ENCODE measurements around the gene GDPD4. TPM values are rescaled to one million over a fixed set of nuclear protein-coding genes. Genes with fewer than 3 reads are reported as not detected.

GDPD4 gene
- total and polyA plus RNA-seq, 10 of the 15 experiments (the other 5 are each of a cell fraction or from before 2014, with no cell fraction given), result 0.23 TPM; not detected in 9

DNA sequence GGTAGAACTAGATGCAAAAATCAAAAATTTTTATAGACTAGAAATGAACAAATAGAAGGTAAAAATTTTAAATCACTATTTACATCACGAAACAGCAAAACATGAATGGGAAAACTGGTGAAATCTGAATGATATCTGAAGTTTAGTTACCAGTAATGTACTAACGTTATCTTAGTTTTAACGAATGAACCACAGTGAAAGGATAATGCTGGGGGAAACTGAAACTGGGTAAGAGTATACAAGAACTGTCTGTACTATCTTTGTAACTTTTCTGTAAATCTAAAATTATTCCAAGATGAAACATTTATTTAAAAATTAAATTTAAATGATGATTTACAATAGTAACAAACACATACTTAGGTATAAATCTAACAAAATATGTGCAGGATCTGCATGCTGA lies 7.4 kb downstream of the GDPD4 start:
- ChIA-PET RAD21 (ENCODE audit: unreplicated experiment) (no interaction called here), SMC1A (ENCODE audit: uncharacterized antibody, unreplicated experiment) (no interaction called here), CTCF (interaction anchor here (1.9 kb wide), 1 partner anchor 254 kb away, joined by 7 read pairs; no protein-coding TSS in a partner anchor), POLR2A (interaction anchor here (0.8 kb wide), 1 partner anchor 97 kb away, joined by 6 read pairs; no protein-coding TSS in a partner anchor)
- Histone ChIP-seq H4K20me1 (ENCODE audit: control insufficient read depth, insufficient read depth) (no peaks in the 10 kb centered on the region), H3K27me3 (replicated peaks in 1 of 2; ENCODE audit: control insufficient read depth in 2 of 2, insufficient read depth in 2 of 2, low read length in 1 of 2) (no peaks in the 10 kb centered on the region; a peak in 1 of 4 replicates), H2AFZ (ENCODE audit: control insufficient read depth, low read depth, low read length) (no peak overlapping the region), H3K4me1 (ENCODE audit: control insufficient read depth, insufficient read depth, low read length) (no peaks in the 10 kb centered on the region), H3K4me2 (ENCODE audit: control insufficient read depth, insufficient read depth) (no peak overlapping the region), H3K36me3 (ENCODE audit: control insufficient read depth in 2 of 2, insufficient read depth in 2 of 2, low read length in 1 of 2) (no peaks in the 10 kb centered on the region), H3K9me3 (replicated peaks; ENCODE audit: control insufficient read depth, insufficient read depth, low read length) (no peaks in the 10 kb centered on the region), H3K79me2 (ENCODE audit: control insufficient read depth, insufficient read depth, low read length) (no peaks in the 10 kb centered on the region), H3K4me3 (no peak overlapping the region), H3K9ac (ENCODE audit: control insufficient read depth, insufficient read depth, low read length) (no peak overlapping the region), H3K27ac (ENCODE audit: control insufficient read depth, insufficient read depth) (no peak overlapping the region)
- intact Hi-C loops (cut with micrococcal nuclease; ENCODE audit: unreplicated experiment), result no loop called here
- in situ Hi-C loops (cut with MboI), result no loop called here
- TF ChIP-seq, protein P1, sequence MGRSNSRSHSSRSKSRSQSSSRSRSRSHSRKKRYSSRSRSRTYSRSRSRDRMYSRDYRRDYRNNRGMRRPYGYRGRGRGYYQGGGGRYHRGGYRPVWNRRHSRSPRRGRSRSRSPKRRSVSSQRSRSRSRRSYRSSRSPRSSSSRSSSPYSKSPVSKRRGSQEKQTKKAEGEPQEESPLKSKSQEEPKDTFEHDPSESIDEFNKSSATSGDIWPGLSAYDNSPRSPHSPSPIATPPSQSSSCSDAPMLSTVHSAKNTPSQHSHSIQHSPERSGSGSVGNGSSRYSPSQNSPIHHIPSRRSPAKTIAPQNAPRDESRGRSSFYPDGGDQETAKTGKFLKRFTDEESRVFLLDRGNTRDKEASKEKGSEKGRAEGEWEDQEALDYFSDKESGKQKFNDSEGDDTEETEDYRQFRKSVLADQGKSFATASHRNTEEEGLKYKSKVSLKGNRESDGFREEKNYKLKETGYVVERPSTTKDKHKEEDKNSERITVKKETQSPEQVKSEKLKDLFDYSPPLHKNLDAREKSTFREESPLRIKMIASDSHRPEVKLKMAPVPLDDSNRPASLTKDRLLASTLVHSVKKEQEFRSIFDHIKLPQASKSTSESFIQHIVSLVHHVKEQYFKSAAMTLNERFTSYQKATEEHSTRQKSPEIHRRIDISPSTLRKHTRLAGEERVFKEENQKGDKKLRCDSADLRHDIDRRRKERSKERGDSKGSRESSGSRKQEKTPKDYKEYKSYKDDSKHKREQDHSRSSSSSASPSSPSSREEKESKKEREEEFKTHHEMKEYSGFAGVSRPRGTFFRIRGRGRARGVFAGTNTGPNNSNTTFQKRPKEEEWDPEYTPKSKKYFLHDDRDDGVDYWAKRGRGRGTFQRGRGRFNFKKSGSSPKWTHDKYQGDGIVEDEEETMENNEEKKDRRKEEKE (IDR thresholded peaks at IDR 0.05), result no peak
- no peak for TF ChIP-seq SMC3 (IDR thresholded peaks at IDR 0.05; ENCODE audit: borderline replicate concordance, low read length)
- no peak for TF ChIP-seq PAX5 (IDR thresholded peaks at IDR 0.05; ENCODE audit: borderline replicate concordance, low read depth, low read length)
- no peak for TF ChIP-seq SREBF2 (IDR thresholded peaks at IDR 0.05; ENCODE audit: low read length)
- TF ChIP-seq ETV6 (conservative IDR thresholded peaks at IDR 0.05 in 1 of 2, IDR thresholded peaks at IDR 0.05 in 1 of 2; ENCODE audit: borderline replicate concordance in 1 of 2, low read depth in 1 of 2), result no peak
- no peak for TF ChIP-seq STAT3 (IDR thresholded peaks at IDR 0.05; ENCODE audit: low read depth, low read length)
- no peak for TF ChIP-seq ZSCAN29 (IDR thresholded peaks at IDR 0.05)
- TF ChIP-seq RELA (IDR thresholded peaks at IDR 0.05; ENCODE audit: borderline replicate concordance, partially characterized antibody), result no peak
- ATAC-seq (no peak), DNase-seq (ENCODE audit: low read depth, low spot score) (no peak), FAIRE-seq (no peak)
- no TSS peak for BruUV-seq (replicated peaks)
- WGBS (ENCODE audit: insufficient coverage, insufficient replicate concordance, low lambda C conversion rate, missing lambda C conversion rate), result 1% methylated on average over 3 of the region's 3 CpGs

Data from GM12878 (cell line).